Chondrocyte (in vitro differentiated cells): ENCODE measurements around the gene DOK5. TPM values are rescaled to one million over a fixed set of nuclear protein-coding genes. Genes with fewer than 3 reads are reported as not detected.

Experiments
- DNase-seq: peaks from one replicate; pipeline ENCODE4 v3.0.0; 2021; ENCODE audit warnings: mixed read lengths, low spot score
- H3K27ac Mint-ChIP-seq: one replicate; pipeline ENCODE4 v1.8.0; 2021; ENCODE audit warnings: mild to moderate bottlenecking, moderate library complexity, mixed read lengths; ENCODE audit not compliant: unreplicated experiment
- H3K27me3 Mint-ChIP-seq: 2 replicates; pipeline ENCODE4 v1.8.0; 2021; ENCODE audit warnings: low read depth, mixed read lengths
- H3K36me3 Mint-ChIP-seq: 2 replicates; pipeline ENCODE4 v1.8.0; 2021; ENCODE audit warnings: low read depth, mixed read lengths
- H3K4me1 Mint-ChIP-seq: 2 replicates; pipeline ENCODE4 v1.8.0; 2021; ENCODE audit warnings: low read depth, mild to moderate bottlenecking, mixed read lengths
- H3K4me3 Mint-ChIP-seq: one replicate; pipeline ENCODE4 v1.8.0; 2021; ENCODE audit warnings: mild to moderate bottlenecking, moderate library complexity, mixed read lengths; ENCODE audit not compliant: unreplicated experiment
- H3K9me3 Mint-ChIP-seq: 2 replicates; pipeline ENCODE4 v1.8.0; 2021; ENCODE audit warnings: low read depth, mixed read lengths
- total RNA-seq: library from RNA; stranded (reverse); gene quantifications from 3 replicates; pipeline ENCODE4 v1.2.1, GENCODE V29; 2021
- TF ChIP-seq, protein P1 (sequence below): fragments of 200-600 bp; sonication (generic); IDR thresholded peaks from 2 replicates; pipeline ENCODE4 v1.5.0; 2021; ENCODE audit warnings: antibody characterized with exemption, mild to moderate bottlenecking, moderate library complexity

The DOK5 gene
- total RNA-seq, 1 donor from 2014 or later, result 8.7 TPM

DNA sequence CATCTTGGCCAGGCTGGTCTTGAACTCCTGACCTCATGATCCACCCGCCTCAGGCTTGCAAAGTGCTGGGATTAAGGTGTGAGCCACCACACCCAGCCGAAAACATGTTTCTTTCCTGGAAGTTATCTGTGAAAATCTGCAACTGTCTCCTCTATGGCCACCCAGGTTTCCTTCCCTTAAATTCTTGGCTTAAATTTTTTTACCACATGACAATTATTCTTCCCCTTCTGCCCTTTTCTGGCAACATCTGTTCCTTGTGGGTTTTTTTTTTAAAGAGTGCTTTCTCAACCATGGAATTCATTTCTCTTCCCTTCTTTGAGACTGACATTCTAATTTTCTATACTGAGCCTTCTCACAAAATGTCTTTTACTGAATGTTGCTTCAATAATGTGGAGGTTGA, 59.6 kb downstream of the DOK5 start:
- no peak overlapping the region for H3K4me3 Mint-ChIP-seq

DNA sequence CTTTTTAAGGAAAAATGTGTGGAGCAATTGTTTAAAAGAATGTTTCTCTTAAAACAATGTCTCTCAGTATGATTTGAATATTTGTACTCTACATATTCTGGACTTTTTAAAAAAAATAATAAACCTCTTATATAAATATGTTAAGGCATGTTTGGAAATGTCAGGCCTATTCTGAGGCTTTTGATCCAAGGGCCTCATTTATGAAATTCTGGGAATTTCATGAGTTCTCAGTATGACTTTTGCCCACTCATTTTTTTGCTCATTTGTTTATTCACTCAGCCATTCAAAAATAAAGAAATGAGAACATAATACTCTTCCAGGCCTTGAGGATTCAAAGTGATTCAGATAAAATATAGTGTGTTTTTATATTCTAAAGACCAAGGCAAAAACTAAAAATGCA, 60.4 kb downstream of the DOK5 start:
- peaks cover 24% of the 10 kb centered on the region for H3K4me1 Mint-ChIP-seq
- no peaks in the 10 kb centered on the region for H3K27me3 Mint-ChIP-seq
- H3K9me3 Mint-ChIP-seq, result peaks cover 24% of the 10 kb centered on the region
- DNase-seq, result no peak
- H3K4me3 Mint-ChIP-seq, result no peak overlapping the region
- TF ChIP-seq, protein P1, sequence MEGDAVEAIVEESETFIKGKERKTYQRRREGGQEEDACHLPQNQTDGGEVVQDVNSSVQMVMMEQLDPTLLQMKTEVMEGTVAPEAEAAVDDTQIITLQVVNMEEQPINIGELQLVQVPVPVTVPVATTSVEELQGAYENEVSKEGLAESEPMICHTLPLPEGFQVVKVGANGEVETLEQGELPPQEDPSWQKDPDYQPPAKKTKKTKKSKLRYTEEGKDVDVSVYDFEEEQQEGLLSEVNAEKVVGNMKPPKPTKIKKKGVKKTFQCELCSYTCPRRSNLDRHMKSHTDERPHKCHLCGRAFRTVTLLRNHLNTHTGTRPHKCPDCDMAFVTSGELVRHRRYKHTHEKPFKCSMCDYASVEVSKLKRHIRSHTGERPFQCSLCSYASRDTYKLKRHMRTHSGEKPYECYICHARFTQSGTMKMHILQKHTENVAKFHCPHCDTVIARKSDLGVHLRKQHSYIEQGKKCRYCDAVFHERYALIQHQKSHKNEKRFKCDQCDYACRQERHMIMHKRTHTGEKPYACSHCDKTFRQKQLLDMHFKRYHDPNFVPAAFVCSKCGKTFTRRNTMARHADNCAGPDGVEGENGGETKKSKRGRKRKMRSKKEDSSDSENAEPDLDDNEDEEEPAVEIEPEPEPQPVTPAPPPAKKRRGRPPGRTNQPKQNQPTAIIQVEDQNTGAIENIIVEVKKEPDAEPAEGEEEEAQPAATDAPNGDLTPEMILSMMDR, result no peak
- peaks cover 5% of the 10 kb centered on the region for H3K36me3 Mint-ChIP-seq
- peak overlapping the region; percentile 9 for H3K27ac Mint-ChIP-seq

More for the DNA sequence above, 59.6 kb downstream of the DOK5 start:
- peaks cover 5% of the 10 kb centered on the region for H3K36me3 Mint-ChIP-seq
- H3K27ac Mint-ChIP-seq, result peak overlapping the region; percentile 34
- TF ChIP-seq, protein P1, result no peak
- H3K9me3 Mint-ChIP-seq, result peaks cover 31% of the 10 kb centered on the region
- peaks cover 24% of the 10 kb centered on the region for H3K4me1 Mint-ChIP-seq
- DNase-seq, result no peak
- no peaks in the 10 kb centered on the region for H3K27me3 Mint-ChIP-seq

DNA sequence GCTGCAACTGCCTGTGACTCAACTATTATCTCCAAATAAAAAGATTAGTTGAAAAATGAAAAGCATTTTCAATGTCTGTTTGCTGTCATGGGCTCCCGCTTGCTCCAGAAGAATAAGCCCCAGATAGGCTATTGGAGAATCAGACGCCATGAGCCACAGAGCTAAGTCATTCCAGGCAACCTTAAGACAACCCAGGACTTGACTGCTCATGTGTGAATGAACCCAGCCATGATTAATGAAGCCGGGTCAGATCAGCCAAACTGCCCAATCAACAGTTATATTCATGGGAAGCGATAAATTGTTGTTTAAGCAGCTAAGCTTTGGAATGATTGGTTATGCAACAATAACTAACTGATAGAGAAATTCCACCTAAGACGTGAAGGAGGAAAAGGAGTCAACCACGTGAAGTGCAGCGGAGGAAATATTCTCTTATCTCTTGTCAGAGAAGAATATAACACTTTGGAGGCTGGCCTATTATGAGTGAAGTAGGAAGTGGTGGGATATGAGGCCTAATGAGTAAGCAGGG, 64.2 kb downstream of the DOK5 start:
- H3K4me1 Mint-ChIP-seq, result peaks cover 19% of the 10 kb centered on the region
- TF ChIP-seq, protein P1, result no peak
- H3K27me3 Mint-ChIP-seq, result no peaks in the 10 kb centered on the region
- no peak overlapping the region for H3K27ac Mint-ChIP-seq
- no peak overlapping the region for H3K4me3 Mint-ChIP-seq
- peaks cover 5% of the 10 kb centered on the region for H3K36me3 Mint-ChIP-seq
- DNase-seq, result no peak
- peaks cover 26% of the 10 kb centered on the region for H3K9me3 Mint-ChIP-seq

DNA sequence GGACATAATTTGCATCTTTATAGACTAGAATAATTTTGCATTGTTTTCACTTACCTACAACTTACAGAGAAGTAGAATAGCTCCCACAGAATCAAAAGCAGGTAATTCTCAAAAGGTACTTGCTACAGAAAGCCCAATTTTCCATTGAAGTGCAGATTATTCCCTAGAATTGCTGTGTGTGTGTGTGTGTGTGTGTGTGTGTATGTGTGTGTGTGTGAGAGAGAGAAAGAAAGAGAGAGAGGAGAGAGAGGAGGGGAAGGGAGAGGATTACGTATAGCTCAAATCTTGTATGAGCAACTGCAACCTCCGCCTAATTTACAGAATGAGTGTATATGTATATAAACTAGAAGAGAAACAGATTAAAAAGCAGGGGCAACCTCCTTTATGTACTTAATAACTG, 68.0 kb downstream of the DOK5 start:
- TF ChIP-seq, protein P1, result no peak
- Mint-ChIP-seq H3K36me3 (peaks cover 2% of the 10 kb centered on the region), H3K27ac (no peak overlapping the region), H3K4me1 (peaks cover 19% of the 10 kb centered on the region), H3K4me3 (no peak overlapping the region), H3K9me3 (peaks cover 17% of the 10 kb centered on the region), H3K27me3 (no peaks in the 10 kb centered on the region)
- no peak for DNase-seq

DNA sequence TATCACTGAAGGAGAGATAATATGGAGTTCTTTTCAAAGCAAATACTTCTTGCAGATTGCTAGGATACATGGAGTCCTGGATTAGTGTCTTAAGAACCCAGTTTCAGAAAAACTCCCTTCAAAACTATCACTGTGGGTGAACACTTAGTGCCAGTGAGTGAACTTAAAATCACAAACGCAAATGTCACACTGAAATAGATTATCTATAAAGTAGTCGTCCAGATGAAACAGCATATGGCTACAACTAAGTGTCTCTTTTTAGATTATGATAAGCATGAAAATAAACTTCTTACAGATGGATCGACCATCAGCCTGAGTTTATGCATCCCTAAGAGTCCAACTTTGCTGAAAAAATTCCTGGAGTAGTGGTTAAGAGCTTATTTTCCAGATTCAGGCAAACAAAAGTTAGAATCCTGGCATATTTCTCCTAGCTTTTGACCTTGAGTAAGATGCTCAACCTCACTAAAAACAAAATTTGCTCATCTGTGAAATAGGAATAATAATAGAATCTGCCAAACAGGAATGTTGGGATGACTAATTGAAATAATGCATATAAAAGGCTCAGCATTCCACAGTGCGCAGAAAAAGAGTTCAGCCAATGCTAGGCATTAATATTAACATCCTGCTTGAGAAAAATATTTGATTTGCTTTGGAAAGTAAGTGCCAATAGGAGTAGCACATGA, 70.4 kb downstream of the DOK5 start:
- peaks cover 42% of the 10 kb centered on the region for H3K4me1 Mint-ChIP-seq
- H3K27me3 Mint-ChIP-seq, result no peaks in the 10 kb centered on the region
- DNase-seq, result no peak
- TF ChIP-seq, protein P1, result no peak
- peak overlapping the region; percentile 15 for H3K27ac Mint-ChIP-seq
- H3K4me3 Mint-ChIP-seq, result no peak overlapping the region
- peaks cover 6% of the 10 kb centered on the region for H3K9me3 Mint-ChIP-seq
- no peaks in the 10 kb centered on the region for H3K36me3 Mint-ChIP-seq
